Measurements from ENCODE around the gene NUDT11. TPM values are rescaled to one million over a fixed set of nuclear protein-coding genes. Genes with fewer than 3 reads are reported as not detected.
"Not testable (repeated sequence)": the region's sequence is repeated elsewhere in the genome, so short reads cannot be mapped to it uniquely, and the experiment has no call there.

Gene NUDT11
- total and polyA plus RNA-seq, 4 experiments from 2014 or later: 0.39 to 1.0 (median 0.82) TPM

- no peaks in the 10 kb centered on the region for H3K27me3 Mint-ChIP-seq
- CTCF ChIA-PET (ENCODE audit: partially characterized antibody): no interaction called here
- H3K9me3 Mint-ChIP-seq: peaks cover 0 to 2% (median 0%) of the 10 kb centered on the region in 8 donors
- no peaks in the 10 kb centered on the region for H3K36me3 ChIP-seq (ENCODE audit: insufficient read depth, low read length)
- no peak overlapping the region for H3K27ac ChIP-seq (ENCODE audit: low read depth, low read length)
- no peak for DNase-seq
- no peak overlapping the region for H3K4me3 Mint-ChIP-seq
- H3K9me3 ChIP-seq (ENCODE audit: control insufficient read depth in 1 of 2, low read length in 2 of 2): no peaks in the 10 kb centered on the region
- no peaks in the 10 kb centered on the region for H3K4me1 ChIP-seq (ENCODE audit: insufficient read depth, low read length)
- no peaks in the 10 kb centered on the region for H3K4me1 Mint-ChIP-seq
- POLR2A ChIA-PET (ENCODE audit: partially characterized antibody): no interaction called here
- H3K27me3 ChIP-seq (ENCODE audit: insufficient read depth, low read length): no peaks in the 10 kb centered on the region
- H3K27ac Mint-ChIP-seq: peak overlapping the region in 1 of 7 donors; percentile 42
- no peaks in the 10 kb centered on the region for H3K36me3 Mint-ChIP-seq
- intact Hi-C loops (cut with micrococcal nuclease): loop anchor here (5.0 kb wide), 1 partner anchor 778 kb away; no protein-coding TSS in a partner anchor
- no peak overlapping the region for H3K4me3 ChIP-seq (ENCODE audit: low read length in 2 of 2)
Observed at GRCh38 chrX:51484616-51485015, 11.8 kb downstream of the NUDT11 start.

GRCh38 chrX:51482411-51482810 is 14.0 kb downstream of the NUDT11 start:
- H3K4me1 Mint-ChIP-seq; H3K9me3 ChIP-seq (ENCODE audit: control insufficient read depth in 1 of 2, low read length in 2 of 2); H3K36me3 ChIP-seq (ENCODE audit: insufficient read depth, low read length); DNase-seq; intact Hi-C loops (cut with micrococcal nuclease); POLR2A ChIA-PET (ENCODE audit: partially characterized antibody); H3K27ac ChIP-seq (ENCODE audit: low read depth, low read length); H3K27me3 ChIP-seq (ENCODE audit: insufficient read depth, low read length); H3K9me3 Mint-ChIP-seq; H3K27me3 Mint-ChIP-seq; H3K4me1 ChIP-seq (ENCODE audit: insufficient read depth, low read length); H3K4me3 ChIP-seq (ENCODE audit: low read length in 2 of 2); CTCF ChIA-PET (ENCODE audit: partially characterized antibody); H3K4me3 Mint-ChIP-seq; H3K36me3 Mint-ChIP-seq; H3K27ac Mint-ChIP-seq: not testable (repeated sequence)

- peaks cover 0 to 3% (median 0%) of the 10 kb centered on the region in 8 donors for H3K9me3 Mint-ChIP-seq
- ChIA-PET POLR2A (ENCODE audit: partially characterized antibody) (no interaction called here), CTCF (ENCODE audit: partially characterized antibody) (interaction anchor here (2.4 kb wide), 1 partner anchor 16 kb away, joined by 9 read pairs; no protein-coding TSS in a partner anchor)
- Histone ChIP-seq H3K36me3 (ENCODE audit: insufficient read depth, low read length) (no peaks in the 10 kb centered on the region), H3K4me1 (ENCODE audit: insufficient read depth, low read length) (no peaks in the 10 kb centered on the region), H3K27me3 (ENCODE audit: insufficient read depth, low read length) (no peaks in the 10 kb centered on the region), H3K9me3 (ENCODE audit: control insufficient read depth in 1 of 2, low read length in 2 of 2) (no peaks in the 10 kb centered on the region), H3K27ac (ENCODE audit: low read depth, low read length) (no peak overlapping the region), H3K4me3 (ENCODE audit: low read length in 2 of 2) (no peak overlapping the region)
- H3K27me3 Mint-ChIP-seq: no peaks in the 10 kb centered on the region
- H3K27ac Mint-ChIP-seq: no peak overlapping the region
- DNase-seq: no peak
- H3K36me3 Mint-ChIP-seq: no peaks in the 10 kb centered on the region
- H3K4me1 Mint-ChIP-seq: no peaks in the 10 kb centered on the region
- H3K4me3 Mint-ChIP-seq: no peak overlapping the region
- intact Hi-C loops (cut with micrococcal nuclease): no loop called here
Observed at GRCh38 chrX:51476930-51477329, 19.5 kb downstream of the NUDT11 start.

- DNase-seq: no peak
- no peak overlapping the region for H3K4me3 Mint-ChIP-seq
- no peaks in the 10 kb centered on the region for H3K4me1 Mint-ChIP-seq
- H3K9me3 Mint-ChIP-seq: no peaks in the 10 kb centered on the region
- ChIA-PET POLR2A (ENCODE audit: partially characterized antibody) (no interaction called here), CTCF (ENCODE audit: partially characterized antibody) (interaction anchor here (1.0 kb wide), 1 partner anchor 127 kb away, joined by 3 read pairs; no protein-coding TSS in a partner anchor)
- no peak overlapping the region for H3K27ac ChIP-seq (ENCODE audit: low read depth, low read length)
- no peaks in the 10 kb centered on the region for H3K27me3 ChIP-seq (ENCODE audit: insufficient read depth, low read length)
- H3K27ac Mint-ChIP-seq: no peak overlapping the region
- intact Hi-C loops (cut with micrococcal nuclease): no loop called here
- no peaks in the 10 kb centered on the region for H3K36me3 ChIP-seq (ENCODE audit: insufficient read depth, low read length)
- no peaks in the 10 kb centered on the region for H3K27me3 Mint-ChIP-seq
- no peaks in the 10 kb centered on the region for H3K36me3 Mint-ChIP-seq
- H3K9me3 ChIP-seq (ENCODE audit: control insufficient read depth in 1 of 2, low read length in 2 of 2): no peaks in the 10 kb centered on the region
- no peaks in the 10 kb centered on the region for H3K4me1 ChIP-seq (ENCODE audit: insufficient read depth, low read length)
- no peak overlapping the region for H3K4me3 ChIP-seq (ENCODE audit: low read length in 2 of 2)
Observed at GRCh38 chrX:51463322-51463721, 33.1 kb downstream of the NUDT11 start.

- H3K4me3 Mint-ChIP-seq: no peak overlapping the region
- Histone ChIP-seq H3K9me3 (ENCODE audit: control insufficient read depth in 1 of 2, low read length in 2 of 2) (no peaks in the 10 kb centered on the region), H3K4me3 (ENCODE audit: low read length in 2 of 2) (no peak overlapping the region), H3K27me3 (ENCODE audit: insufficient read depth, low read length) (no peaks in the 10 kb centered on the region), H3K36me3 (ENCODE audit: insufficient read depth, low read length) (no peaks in the 10 kb centered on the region), H3K27ac (ENCODE audit: low read depth, low read length) (no peak overlapping the region), H3K4me1 (ENCODE audit: insufficient read depth, low read length) (no peaks in the 10 kb centered on the region)
- intact Hi-C loops (cut with micrococcal nuclease): loop anchor here (1.0 kb wide), 3 partner anchors 125 to 317 kb away; no protein-coding TSS in a partner anchor
- no peaks in the 10 kb centered on the region for H3K4me1 Mint-ChIP-seq
- no peak overlapping the region for H3K27ac Mint-ChIP-seq
- CTCF ChIA-PET (ENCODE audit: partially characterized antibody): interaction anchor here (1.1 to 4.2 kb wide), 7 partner anchors 10 to 124 kb away, joined by 3 to 29 read pairs (median 6); no protein-coding TSS in a partner anchor
- POLR2A ChIA-PET (ENCODE audit: partially characterized antibody): no interaction called here
- no peaks in the 10 kb centered on the region for H3K27me3 Mint-ChIP-seq
- peak in 4 of 5 donors; percentile 24 to 42 (median 34) for DNase-seq
- H3K9me3 Mint-ChIP-seq: no peaks in the 10 kb centered on the region
- no peaks in the 10 kb centered on the region for H3K36me3 Mint-ChIP-seq
Observed at GRCh38 chrX:51461053-51462044, 35.0 kb downstream of the NUDT11 start.

GRCh38 chrX:51459125-51459524 is 37.3 kb downstream of the NUDT11 start:
- Histone ChIP-seq H3K4me1 (ENCODE audit: insufficient read depth, low read length) (no peaks in the 10 kb centered on the region), H3K4me3 (ENCODE audit: low read length in 2 of 2) (no peak overlapping the region), H3K27me3 (ENCODE audit: insufficient read depth, low read length) (no peaks in the 10 kb centered on the region), H3K27ac (ENCODE audit: low read depth, low read length) (no peak overlapping the region), H3K36me3 (ENCODE audit: insufficient read depth, low read length) (no peaks in the 10 kb centered on the region), H3K9me3 (ENCODE audit: control insufficient read depth in 1 of 2, low read length in 2 of 2) (no peaks in the 10 kb centered on the region)
- intact Hi-C loops (cut with micrococcal nuclease): no loop called here
- H3K27me3 Mint-ChIP-seq: no peaks in the 10 kb centered on the region
- H3K4me1 Mint-ChIP-seq: no peaks in the 10 kb centered on the region
- no peak overlapping the region for H3K4me3 Mint-ChIP-seq
- POLR2A ChIA-PET (ENCODE audit: partially characterized antibody): no interaction called here
- H3K27ac Mint-ChIP-seq: no peak overlapping the region
- H3K9me3 Mint-ChIP-seq: no peaks in the 10 kb centered on the region
- CTCF ChIA-PET (ENCODE audit: partially characterized antibody): interaction anchor here (0.9 to 4.2 kb wide), 8 partner anchors 9 to 768 kb away, joined by 3 to 29 read pairs (median 6); no protein-coding TSS in a partner anchor
- H3K36me3 Mint-ChIP-seq: no peaks in the 10 kb centered on the region
- peak in 4 of 5 donors; percentile 3 to 25 (median 6) for DNase-seq

GRCh38 chrX:51456814-51457213 is 39.6 kb downstream of the NUDT11 start:
- no peak for DNase-seq
- Mint-ChIP-seq H3K4me3 (no peak overlapping the region), H3K4me1 (no peaks in the 10 kb centered on the region), H3K27ac (no peak overlapping the region), H3K27me3 (no peaks in the 10 kb centered on the region), H3K9me3 (no peaks in the 10 kb centered on the region), H3K36me3 (no peaks in the 10 kb centered on the region)
- Histone ChIP-seq H3K4me3 (ENCODE audit: low read length in 2 of 2) (no peak overlapping the region), H3K9me3 (ENCODE audit: control insufficient read depth in 1 of 2, low read length in 2 of 2) (no peaks in the 10 kb centered on the region), H3K4me1 (ENCODE audit: insufficient read depth, low read length) (no peaks in the 10 kb centered on the region), H3K27me3 (ENCODE audit: insufficient read depth, low read length) (no peaks in the 10 kb centered on the region), H3K27ac (ENCODE audit: low read depth, low read length) (no peak overlapping the region), H3K36me3 (ENCODE audit: insufficient read depth, low read length) (no peaks in the 10 kb centered on the region)
- ChIA-PET CTCF (ENCODE audit: partially characterized antibody) (interaction anchor here (1.9 to 4.0 kb wide), 2 partner anchors 36 to 117 kb away, joined by 4 to 13 read pairs; no protein-coding TSS in a partner anchor), POLR2A (ENCODE audit: partially characterized antibody) (no interaction called here)
- intact Hi-C loops (cut with micrococcal nuclease): no loop called here
